ENCODE data around the gene PRDM16.

- TF ChIP-seq ZBTB49 (tag by site-specific recombination; IDR thresholded peaks at IDR 0.05; ENCODE audit: low read depth) (no peak), ZBTB8A (tag by site-specific recombination; IDR thresholded peaks at IDR 0.05) (no peak), ZNF10 (tag by site-specific recombination; IDR thresholded peaks at IDR 0.05) (no peak), REST (tag by site-specific recombination; IDR thresholded peaks at IDR 0.05) (no peak), YY1 (tag by site-specific recombination; IDR thresholded peaks at IDR 0.05) (no peak), ATF2 (tag by site-specific recombination; IDR thresholded peaks at IDR 0.05; ENCODE audit: low read depth) (no peak)
Observed at GRCh38 chr1:3138623-3139151, 69.7 kb downstream of the PRDM16 start.
